ENCODE measurements around the gene TMEM8B. TPM values are rescaled to one million over a fixed set of nuclear protein-coding genes. Genes with fewer than 3 reads are reported as not detected.

Gene TMEM8B
- total RNA-seq, 1 donor from 2014 or later, result 36.2 TPM

GRCh38 chr9:35810122-35810521, 18.9 kb upstream of the TMEM8B start:
- no peak for DNase-seq (ENCODE audit: low spot score)

- no peak for DNase-seq (ENCODE audit: low spot score)
Measured at GRCh38 chr9:35811381-35812024, 17.5 kb upstream of the TMEM8B start.

GRCh38 chr9:35812025-35812602, 16.9 kb upstream of the TMEM8B start, which contains the start of gene SPAG8:
Gene SPAG8 (minus strand): TSS chr9:35812262. CDS start chr9:35812147, 115 bp downstream.
- DNase-seq (ENCODE audit: low spot score), result peak; percentile 95

GRCh38 chr9:35813434-35814105, 15.5 kb upstream of the TMEM8B start:
- no peak for DNase-seq (ENCODE audit: low spot score)

GRCh38 chr9:35814106-35814840, 14.8 kb upstream of the TMEM8B start:
- peak; percentile 50 for DNase-seq (ENCODE audit: low spot score)

GRCh38 chr9:35814841-35815543, 14.0 kb upstream of the TMEM8B start, which contains the start of gene HINT2:
Gene HINT2 (minus strand): TSS chr9:35815042. CDS start chr9:35814979, 63 bp downstream.
- peak; percentile 97 for DNase-seq (ENCODE audit: low spot score)

- no peak for DNase-seq (ENCODE audit: low spot score)
Measured at GRCh38 chr9:35816708-35817107, 12.3 kb upstream of the TMEM8B start.

- DNase-seq (ENCODE audit: low spot score), result no peak
Measured at GRCh38 chr9:35818341-35818740, 10.7 kb upstream of the TMEM8B start.

GRCh38 chr9:35820076-35820475, 9.0 kb upstream of the TMEM8B start:
- no peak for DNase-seq (ENCODE audit: low spot score)

GRCh38 chr9:35822926-35823325, 6.1 kb upstream of the TMEM8B start:
- no peak for DNase-seq (ENCODE audit: low spot score)

GRCh38 chr9:35826071-35826701, 2.8 kb upstream of the TMEM8B start:
- DNase-seq (ENCODE audit: low spot score), result peak; percentile 54

- no peak for DNase-seq (ENCODE audit: low spot score)
Measured at GRCh38 chr9:35827486-35827885, 1.5 kb upstream of the TMEM8B start.

GRCh38 chr9:35828716-35829083, 328 bp upstream of the TMEM8B start, which contains the start of gene FAM221B:
Gene FAM221B (minus strand): TSS chr9:35828732. CDS start chr9:35826161, 2,571 bp downstream.
- no peak for DNase-seq (ENCODE audit: low spot score)

- no peak for DNase-seq (ENCODE audit: low spot score)
Measured at GRCh38 chr9:35829764-35830096, 702 bp downstream of the TMEM8B start.

- no peak for DNase-seq (ENCODE audit: low spot score)
Measured at GRCh38 chr9:35831040-35831439, 2.0 kb downstream of the TMEM8B start.

- peak; percentile 51 for DNase-seq (ENCODE audit: low spot score)
Measured at GRCh38 chr9:35832814-35833213, 3.8 kb downstream of the TMEM8B start.

GRCh38 chr9:35834260-35835215, 5.5 kb downstream of the TMEM8B start:
- DNase-seq (ENCODE audit: low spot score), result no peak

GRCh38 chr9:35835216-35835632, 6.2 kb downstream of the TMEM8B start:
- no peak for DNase-seq (ENCODE audit: low spot score)

- no peak for DNase-seq (ENCODE audit: low spot score)
Measured at GRCh38 chr9:35835766-35836165, 6.7 kb downstream of the TMEM8B start.

GRCh38 chr9:35836595-35836994, 7.6 kb downstream of the TMEM8B start:
- DNase-seq (ENCODE audit: low spot score), result no peak
